ENCODE measurements around the gene MROH2B. TPM values are rescaled to one million over a fixed set of nuclear protein-coding genes. Genes with fewer than 3 reads are reported as not detected.
A peak's percentile ranks its signal among the peaks of the same experiment; 100 is the strongest.
"Not testable (repeated sequence)": the region's sequence is repeated elsewhere in the genome, so short reads cannot be mapped to it uniquely, and the experiment has no call there.

Gene MROH2B
- total RNA-seq, 1 experiment from 2014 or later = not detected

- no peaks in the 10 kb centered on the region for H3K36me3 ChIP-seq
- no peak for DNase-seq
- H3K9me3 ChIP-seq = no peaks in the 10 kb centered on the region
- H3K4me3 ChIP-seq = no peak overlapping the region
- H3K27me3 ChIP-seq = no peaks in the 10 kb centered on the region
Measured at GRCh38 chr5:41057940-41058339, 13.2 kb downstream of the MROH2B start.

GRCh38 chr5:41057231-41057630 lies 13.9 kb downstream of the MROH2B start:
- DNase-seq = no peak
- Histone ChIP-seq H3K36me3 (no peaks in the 10 kb centered on the region), H3K4me3 (no peak overlapping the region), H3K27me3 (no peaks in the 10 kb centered on the region), H3K9me3 (no peaks in the 10 kb centered on the region)

- H3K4me3 ChIP-seq = no peak overlapping the region
- H3K36me3 ChIP-seq = no peaks in the 10 kb centered on the region
- no peaks in the 10 kb centered on the region for H3K9me3 ChIP-seq
- H3K27me3 ChIP-seq = no peaks in the 10 kb centered on the region; the same call in none of the 2 replicates
- DNase-seq = no peak
Measured at GRCh38 chr5:41048986-41049385, 22.2 kb downstream of the MROH2B start.

- no peak for DNase-seq
- no peaks in the 10 kb centered on the region; the same call in none of the 2 replicates for H3K27me3 ChIP-seq
- no peaks in the 10 kb centered on the region for H3K36me3 ChIP-seq
- H3K4me3 ChIP-seq = no peak overlapping the region
- no peaks in the 10 kb centered on the region for H3K9me3 ChIP-seq
Measured at GRCh38 chr5:41043109-41043747, 27.9 kb downstream of the MROH2B start.

- Histone ChIP-seq H3K9me3 (peaks cover 2% of the 10 kb centered on the region; the same call in 1 of the 2 replicates), H3K27me3 (no peaks in the 10 kb centered on the region), H3K36me3 (no peaks in the 10 kb centered on the region), H3K4me3 (no peak overlapping the region)
- DNase-seq = no peak
Measured at GRCh38 chr5:41032973-41033372, 38.2 kb downstream of the MROH2B start.

- not testable (repeated sequence) for DNase-seq, H3K9me3 ChIP-seq, H3K4me3 ChIP-seq, H3K36me3 ChIP-seq, H3K27me3 ChIP-seq
Measured at GRCh38 chr5:41022600-41022999, 48.5 kb downstream of the MROH2B start.

- no peak for DNase-seq
- Histone ChIP-seq H3K9me3 (no peaks in the 10 kb centered on the region; the same call in 1 of the 2 replicates), H3K27me3 (no peaks in the 10 kb centered on the region), H3K4me3 (no peak overlapping the region), H3K36me3 (no peaks in the 10 kb centered on the region)
Measured at GRCh38 chr5:41012318-41012717, 58.8 kb downstream of the MROH2B start.

- Histone ChIP-seq H3K9me3 (no peaks in the 10 kb centered on the region; the same call in 1 of the 2 replicates), H3K4me3 (no peak overlapping the region), H3K36me3 (no peaks in the 10 kb centered on the region), H3K27me3 (no peaks in the 10 kb centered on the region)
- DNase-seq = no peak
Measured at GRCh38 chr5:41010572-41010971, 60.6 kb downstream of the MROH2B start.

GRCh38 chr5:41009232-41009631 lies 61.9 kb downstream of the MROH2B start:
- H3K36me3 ChIP-seq = no peaks in the 10 kb centered on the region
- H3K27me3 ChIP-seq = no peaks in the 10 kb centered on the region
- DNase-seq = peak; percentile 30

GRCh38 chr5:41004931-41005330 lies 66.2 kb downstream of the MROH2B start:
- DNase-seq = no peak

More at GRCh38 chr5:41009232-41009631, 61.9 kb downstream of the MROH2B start:
- Histone ChIP-seq H3K9me3 (no peaks in the 10 kb centered on the region; the same call in 1 of the 2 replicates), H3K4me3 (no peak overlapping the region)

GRCh38 chr5:41003670-41004376 lies 67.3 kb downstream of the MROH2B start:
- H3K36me3 ChIP-seq = no peaks in the 10 kb centered on the region
- no peak for DNase-seq

More at GRCh38 chr5:41004931-41005330, 66.2 kb downstream of the MROH2B start:
- Histone ChIP-seq H3K27me3 (no peaks in the 10 kb centered on the region), H3K4me3 (no peak overlapping the region), H3K36me3 (no peaks in the 10 kb centered on the region), H3K9me3 (no peaks in the 10 kb centered on the region; the same call in 1 of the 2 replicates)

GRCh38 chr5:40999966-41000365 lies 71.2 kb downstream of the MROH2B start:
- no peak overlapping the region for H3K4me3 ChIP-seq
- no peak for DNase-seq
- H3K27me3 ChIP-seq = no peaks in the 10 kb centered on the region
- H3K9me3 ChIP-seq = no peaks in the 10 kb centered on the region
- no peaks in the 10 kb centered on the region for H3K36me3 ChIP-seq

More at GRCh38 chr5:41003670-41004376, 67.3 kb downstream of the MROH2B start:
- H3K4me3 ChIP-seq = no peak overlapping the region
- no peaks in the 10 kb centered on the region for H3K27me3 ChIP-seq
- no peaks in the 10 kb centered on the region for H3K9me3 ChIP-seq

- no peaks in the 10 kb centered on the region for H3K9me3 ChIP-seq
- H3K27me3 ChIP-seq = no peaks in the 10 kb centered on the region
- H3K4me3 ChIP-seq = no peak overlapping the region
- no peak for DNase-seq
- no peaks in the 10 kb centered on the region for H3K36me3 ChIP-seq
Measured at GRCh38 chr5:40999142-40999541, 72.0 kb downstream of the MROH2B start.

GRCh38 chr5:40995801-40996586 lies 75.1 kb downstream of the MROH2B start:
- Histone ChIP-seq H3K9me3 (no peaks in the 10 kb centered on the region), H3K27me3 (no peaks in the 10 kb centered on the region)
- no peak for DNase-seq

GRCh38 chr5:40991981-40992559 lies 79.1 kb downstream of the MROH2B start:
- Histone ChIP-seq H3K27me3 (no peaks in the 10 kb centered on the region), H3K4me3 (no peak overlapping the region), H3K36me3 (no peaks in the 10 kb centered on the region), H3K9me3 (no peaks in the 10 kb centered on the region; the same call in 1 of the 2 replicates)
- DNase-seq = no peak

More at GRCh38 chr5:40995801-40996586, 75.1 kb downstream of the MROH2B start:
- H3K36me3 ChIP-seq = no peaks in the 10 kb centered on the region
- no peak overlapping the region for H3K4me3 ChIP-seq

GRCh38 chr5:40991168-40991980 lies 79.8 kb downstream of the MROH2B start:
- peak; percentile 71 for DNase-seq

More at GRCh38 chr5:40991168-40991980, 79.8 kb downstream of the MROH2B start:
- H3K9me3 ChIP-seq = no peaks in the 10 kb centered on the region; the same call in 1 of the 2 replicates
- no peaks in the 10 kb centered on the region for H3K36me3 ChIP-seq
- H3K27me3 ChIP-seq = no peaks in the 10 kb centered on the region
- no peak overlapping the region for H3K4me3 ChIP-seq
